SK-N-SH (cell line): ENCODE measurements around the gene CTBP2. TPM values are rescaled to one million over a fixed set of nuclear protein-coding genes. Genes with fewer than 3 reads are reported as not detected.
A peak's percentile ranks its signal among the peaks of the same experiment; 100 is the strongest.
"Not testable (repeated sequence)": the region's sequence is repeated elsewhere in the genome, so short reads cannot be mapped to it uniquely, and the experiment has no call there.

Experiments used
- CTCF ChIA-PET: fragments of 300-600, 350-600 bp; formaldehyde crosslinking; extraction: SDS; loops from one replicate; lab custom pipeline; 2021; lab: Yijun Ruan, JAX
- POLR2A ChIA-PET: fragments of 350-600 bp; sonication (Branson Sonifier 250); formaldehyde crosslinking; extraction: SDS; loops from one replicate; lab custom pipeline; 2020; ENCODE audit warnings: antibody characterized with exemption, inconsistent platforms; lab: Yijun Ruan, JAX
- DNase-seq: peaks from one replicate; pipeline ENCODE4 v3.0.0; 2012
- H2AFZ ChIP-seq: fragments of 200-600 bp; sonication (generic); 2 replicates; pipeline ENCODE4 v1.8.1; 2016; ENCODE audit warnings: antibody characterized with exemption, mild to moderate bottlenecking, low read depth
- H3F3A ChIP-seq: fragments of 200-600 bp; sonication (generic); replicated peaks from 2 replicates; pipeline ENCODE3; 2016; ENCODE audit warnings: antibody characterized with exemption, mild to moderate bottlenecking; ENCODE audit not compliant: insufficient read depth
- H3K27ac ChIP-seq, 2 experiments: fragments of 200-500 bp in 1 of 2; fragments of 200-600 bp in 1 of 2; sonication (Bioruptor generic) in 1 of 2; sonication (generic), shearing (Covaris generic) in 1 of 2; 2 replicates each; pipeline versions ENCODE4 v1.5.1 to v1.6.1; 2014 to 2016; ENCODE audit warnings: low read depth in 2 of 2, inconsistent platforms in 1 of 2, low read length in 1 of 2, mild to moderate bottlenecking in 1 of 2, mixed read lengths in 1 of 2
- H3K27me3 ChIP-seq: fragments of 200-600 bp; sonication (generic), shearing (Covaris generic); 2 replicates; pipeline ENCODE4 v1.6.1; 2016; ENCODE audit warnings: mixed run types; ENCODE audit not compliant: insufficient read depth
- H3K36me3 ChIP-seq, 2 experiments: fragments of 200-500 bp in 1 of 2; fragments of 200-600 bp in 1 of 2; sonication (Bioruptor generic) in 1 of 2; sonication (generic) in 1 of 2; replicated peaks in 1 of 2; 2 replicates each; pipeline versions ENCODE3 to v1.5.1; 2014 to 2016; ENCODE audit warnings: low read length in 1 of 2, mild to moderate bottlenecking in 1 of 2; ENCODE audit not compliant: insufficient read depth in 2 of 2, control insufficient read depth in 1 of 2
- H3K4me1 ChIP-seq, 2 experiments: fragments of 200-500 bp in 1 of 2; fragments of 200-600 bp in 1 of 2; sonication (Bioruptor generic) in 1 of 2; sonication (generic), shearing (Covaris generic) in 1 of 2; 2 replicates each; pipeline versions ENCODE4 v1.5.1 to v1.6.1; 2014 to 2016; ENCODE audit warnings: low read depth in 1 of 2, low read length in 1 of 2, mixed run types in 1 of 2; ENCODE audit not compliant: insufficient read depth in 2 of 2, control insufficient read depth in 1 of 2
- H3K4me2 ChIP-seq: fragments of 200-600 bp; sonication (generic), shearing (Covaris generic); 2 replicates; pipeline ENCODE4 v1.6.1; 2017; ENCODE audit warnings: mixed run types
- H3K4me3 ChIP-seq, 2 experiments: fragments of 200-500 bp in 1 of 2; fragments of 200-600 bp in 1 of 2; sonication (Bioruptor generic) in 1 of 2; sonication (generic), shearing (Covaris generic) in 1 of 2; 2 replicates each; pipeline versions ENCODE4 v1.5.1 to v1.8.1; 2014 to 2016; ENCODE audit warnings: low read depth in 2 of 2, inconsistent platforms in 1 of 2, low read length in 1 of 2, mild to moderate bottlenecking in 1 of 2, mixed read lengths in 1 of 2, moderate library complexity in 1 of 2
- H3K79me2 ChIP-seq: fragments of 200-600 bp; sonication (generic); 2 replicates; pipeline ENCODE4 v1.8.1; 2017; ENCODE audit warnings: mild to moderate bottlenecking; ENCODE audit not compliant: insufficient read depth
- H3K9ac ChIP-seq: fragments of 200-600 bp; sonication (generic); 2 replicates; pipeline ENCODE4 v1.6.1; 2017; ENCODE audit warnings: mixed run types
- H3K9me2 ChIP-seq: fragments of 200-600 bp; sonication (generic); 2 replicates; pipeline ENCODE4 v1.6.1; 2017; ENCODE audit warnings: mixed run types
- H3K9me3 ChIP-seq: fragments of 200-600 bp; sonication (generic); 2 replicates; pipeline ENCODE4 v1.6.1; 2017; ENCODE audit warnings: mixed run types, mild to moderate bottlenecking, moderate library complexity
- H4K20me1 ChIP-seq: fragments of 200-600 bp; sonication (generic); 2 replicates; pipeline ENCODE4 v1.6.1; 2017; ENCODE audit warnings: mild to moderate bottlenecking, mixed run types; ENCODE audit not compliant: insufficient read depth
- EZH2phosphoT487 ChIP-seq: fragments of 200-600 bp; sonication (generic); IDR thresholded peaks from 2 replicates; pipeline ENCODE4 v1.6.1; 2017; ENCODE audit warnings: low read depth, mixed run types, mild to moderate bottlenecking, antibody characterized with exemption, moderate library complexity, borderline replicate concordance
- FOSL2 ChIP-seq: IDR thresholded peaks from 2 replicates; pipeline ENCODE4 v1.4.0; 2012; ENCODE audit warnings: low read depth, mild to moderate bottlenecking, moderate library complexity, borderline replicate concordance
- FOXJ3 ChIP-seq: sonication (generic); formaldehyde crosslinking; IDR thresholded peaks from 2 replicates; pipeline ENCODE4 v1.5.1; 2020; ENCODE audit warnings: mild to moderate bottlenecking, missing genetic modification reagents
- FOXM1 ChIP-seq: IDR thresholded peaks from 2 replicates; pipeline ENCODE4 v1.4.0; 2012; ENCODE audit warnings: low read depth, mild to moderate bottlenecking
- GABPA ChIP-seq: IDR thresholded peaks from 2 replicates; pipeline ENCODE4 v1.4.0; 2012; ENCODE audit warnings: low read depth, mild to moderate bottlenecking
- JUND ChIP-seq: IDR thresholded peaks from 2 replicates; pipeline ENCODE4 v1.4.0; 2012
- MXI1 ChIP-seq: IDR thresholded peaks from 2 replicates; pipeline ENCODE4 v1.6.1; 2012; ENCODE audit warnings: mild to moderate bottlenecking, low read depth, low read length, improper control_type of control experiment
- NFIC ChIP-seq: IDR thresholded peaks from 2 replicates; pipeline ENCODE4 v1.4.0; 2012; ENCODE audit warnings: borderline replicate concordance
- POLR2AphosphoS5 ChIP-seq: IDR thresholded peaks from 2 replicates; pipeline ENCODE4 v1.6.1; 2012; ENCODE audit warnings: low read depth, low read length
- RCOR1 ChIP-seq: fragments of 150-350 bp; IDR thresholded peaks from 2 replicates; pipeline ENCODE4 v1.6.1; 2017; ENCODE audit warnings: antibody characterized with exemption, low read length
- REST ChIP-seq: IDR thresholded peaks from 2 replicates; pipeline ENCODE4 v1.6.1; 2012; ENCODE audit warnings: mild to moderate bottlenecking, low read depth, low read length, moderate library complexity
- RFX5 ChIP-seq: IDR thresholded peaks from 2 replicates; pipeline ENCODE4 v1.6.1; 2012; ENCODE audit warnings: mild to moderate bottlenecking, improper control_type of control experiment, low read length
- SIN3A ChIP-seq: IDR thresholded peaks from 2 replicates; pipeline ENCODE4 v1.6.1; 2012; ENCODE audit warnings: low read depth, mild to moderate bottlenecking, low read length, moderate library complexity, borderline replicate concordance
- SMC3 ChIP-seq: IDR thresholded peaks from 2 replicates; pipeline ENCODE4 v1.6.1; 2012; ENCODE audit warnings: low read depth, low read length, improper control_type of control experiment
- TEAD4 ChIP-seq: IDR thresholded peaks from 2 replicates; pipeline ENCODE4 v1.4.0; 2012; ENCODE audit warnings: mild to moderate bottlenecking, borderline replicate concordance; ENCODE audit not compliant: insufficient read depth
- YY1 ChIP-seq: IDR thresholded peaks from 2 replicates; pipeline ENCODE4 v1.4.0; 2012; ENCODE audit warnings: low read depth, mild to moderate bottlenecking
- WGBS: methylation state at CpG from one replicate; pipeline ENCODE4 v1.1.6; 2017; ENCODE audit warnings: low lambda C conversion rate; 5-methylcytosine and 5-hydroxymethylcytosine counted together
- polyA plus RNA-seq, 3 experiments: library from polyadenylated mRNA; depleted of rRNA; stranded (reverse); fragments of >200 nt; gene quantifications; 2 replicates each; pipeline ENCODE4 v1.2.3, GENCODE V29; 2012
- TF ChIP-seq, protein P1 (sequence below): fragments of 150-350 bp; IDR thresholded peaks from 2 replicates; pipeline ENCODE4 v1.6.1; 2017; ENCODE audit warnings: antibody characterized with exemption, low read length, low read depth, borderline replicate concordance

Gene CTBP2
- polyA plus RNA-seq, 1 of the 3 experiments (the other 2 are of a cell fraction) = 69.7 TPM

- no peak overlapping the region for H3K9ac ChIP-seq
- no peaks in the 10 kb centered on the region for H3K36me3 ChIP-seq
- no peaks in the 10 kb centered on the region for H3K9me3 ChIP-seq
- no peak overlapping the region for H3K4me3 ChIP-seq
- TF ChIP-seq YY1 (no peak), EZH2phosphoT487 (no peak), FOXM1 (no peak), NFIC (no peak), SIN3A (no peak), FOSL2 (no peak), FOXJ3 (no peak), REST (no peak), TEAD4 (no peak), POLR2AphosphoS5 (no peak), RFX5 (no peak), MXI1 (no peak), GABPA (no peak), JUND (no peak), SMC3 (no peak), RCOR1 (no peak)
- TF ChIP-seq, protein P1, sequence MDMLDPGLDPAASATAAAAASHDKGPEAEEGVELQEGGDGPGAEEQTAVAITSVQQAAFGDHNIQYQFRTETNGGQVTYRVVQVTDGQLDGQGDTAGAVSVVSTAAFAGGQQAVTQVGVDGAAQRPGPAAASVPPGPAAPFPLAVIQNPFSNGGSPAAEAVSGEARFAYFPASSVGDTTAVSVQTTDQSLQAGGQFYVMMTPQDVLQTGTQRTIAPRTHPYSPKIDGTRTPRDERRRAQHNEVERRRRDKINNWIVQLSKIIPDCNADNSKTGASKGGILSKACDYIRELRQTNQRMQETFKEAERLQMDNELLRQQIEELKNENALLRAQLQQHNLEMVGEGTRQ = no peak
- peaks cover 96% of the 10 kb centered on the region for H3K79me2 ChIP-seq
- no peak overlapping the region for H3K4me2 ChIP-seq
- DNase-seq = no peak
- H3K4me1 ChIP-seq = peaks cover 57 to 58% of the 10 kb centered on the region in 2 experiments
- H3K9me2 ChIP-seq = no peaks in the 10 kb centered on the region
- peak overlapping the region; percentile 0 to 52; a peak in 2 of 4 replicates for H3K27ac ChIP-seq
- H2AFZ ChIP-seq = no peak overlapping the region
- H3F3A ChIP-seq = peaks cover 6% of the 10 kb centered on the region
- WGBS = 90% methylated on average over 10 of the region's 10 CpGs
- H3K27me3 ChIP-seq = no peaks in the 10 kb centered on the region
- ChIA-PET POLR2A (interaction anchor here (0.5 kb wide), 1 partner anchor 52 kb away, joined by 5 read pairs; no protein-coding TSS in a partner anchor), CTCF (interaction anchor here (0.7 to 12.9 kb wide), 16 partner anchors 12 to 640 kb away, joined by 3 to 211 read pairs (median 11); no protein-coding TSS in a partner anchor)
- H4K20me1 ChIP-seq = peaks cover 77% of the 10 kb centered on the region
Observed at GRCh38 chr10:125060026-125060425, 100.3 kb downstream of the CTBP2 start.

GRCh38 chr10:125059348-125059747, 101.0 kb downstream of the CTBP2 start:
- Histone ChIP-seq H4K20me1 (peaks cover 77% of the 10 kb centered on the region), H3K27ac (peak overlapping the region in 1 of 2 experiments; percentile 0; a peak in 1 of 4 replicates), H3K4me1 (peaks cover 50 to 56% of the 10 kb centered on the region in 2 experiments), H3K79me2 (peaks cover 96% of the 10 kb centered on the region)
- H3K27me3 ChIP-seq, H3K9me2 ChIP-seq, H3F3A ChIP-seq, H3K9me3 ChIP-seq, POLR2A ChIA-PET, H3K4me2 ChIP-seq, H3K4me3 ChIP-seq, H3K9ac ChIP-seq, H3K36me3 ChIP-seq, H2AFZ ChIP-seq, DNase-seq: not testable (repeated sequence)
- CTCF ChIA-PET = interaction anchor here (1.3 to 12.9 kb wide), 3 partner anchors 12 to 67 kb away, joined by 3 to 211 read pairs (median 88); no protein-coding TSS in a partner anchor
- WGBS = over 99% methylated on average over 8 of the region's 8 CpGs
